Jurkat, Clone E6-1 (cell line): ENCODE measurements around the gene EMX1.
A peak's percentile ranks its signal among the peaks of the same experiment; 100 is the strongest.

Source experiments
- DNase-seq: peaks from one replicate; pipeline ENCODE4 v3.0.0-alpha.2; 2011; ENCODE audit warnings: low read depth, low spot score
- H3K4me3 ChIP-seq: 2 replicates; pipeline ENCODE4 v1.5.1; 2011; ENCODE audit warnings: mild to moderate bottlenecking, low read length, control low read depth, moderate library complexity

EMX1 gene

DNA sequence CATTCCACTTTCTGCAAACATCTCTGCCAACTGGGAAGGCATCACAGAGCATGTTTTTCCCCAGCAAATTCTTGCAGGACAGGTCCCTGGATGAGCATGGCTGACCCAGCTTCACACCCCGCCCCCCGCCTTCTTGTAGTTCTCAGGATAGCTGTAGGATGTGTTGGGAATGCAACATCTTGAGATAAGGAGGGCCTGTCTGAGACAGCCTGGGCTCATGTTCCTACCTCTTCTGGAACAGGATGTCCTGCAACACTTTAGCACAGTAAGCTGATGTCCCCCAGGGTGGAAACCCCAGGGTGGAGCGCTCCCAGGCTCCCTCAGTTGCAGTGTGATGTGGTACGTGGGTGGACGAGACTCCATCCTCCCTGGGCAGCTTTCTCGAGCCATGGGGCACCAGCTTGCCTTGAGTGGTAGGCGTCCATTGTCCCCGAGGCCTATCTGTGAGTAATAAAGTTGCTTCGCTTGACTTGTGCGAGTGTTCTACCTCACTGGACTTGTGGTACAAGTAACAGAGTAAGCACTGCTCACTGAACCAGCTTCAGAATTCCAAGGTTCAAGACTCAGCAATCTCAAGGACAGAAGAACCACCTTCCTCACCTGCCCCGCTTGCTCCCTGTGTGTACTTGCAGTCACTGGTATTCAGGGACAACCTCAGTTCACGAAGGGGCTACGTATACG is 48.6 kb downstream of the EMX1 start:
- H3K4me3 ChIP-seq = no peak overlapping the region

GRCh38 chr2:72968286-72968685 is 51.0 kb downstream of the EMX1 start:
- H3K4me3 ChIP-seq = no peak overlapping the region
- DNase-seq = no peak

More for the DNA sequence above, 48.6 kb downstream of the EMX1 start:
- DNase-seq = no peak

GRCh38 chr2:72969706-72970105 is 52.4 kb downstream of the EMX1 start:
- no peak overlapping the region for H3K4me3 ChIP-seq
- DNase-seq = no peak

GRCh38 chr2:72971036-72971435 is 53.7 kb downstream of the EMX1 start:
- no peak for DNase-seq
- no peak overlapping the region for H3K4me3 ChIP-seq

- no peak for DNase-seq
- H3K4me3 ChIP-seq = no peak overlapping the region
Measured at GRCh38 chr2:72972352-72973136, 55.2 kb downstream of the EMX1 start.

GRCh38 chr2:72973137-72973535 is 55.8 kb downstream of the EMX1 start:
- DNase-seq = no peak
- no peak overlapping the region for H3K4me3 ChIP-seq

- peak; percentile 51 for DNase-seq
- no peak overlapping the region for H3K4me3 ChIP-seq
Measured at GRCh38 chr2:72973566-72974435, 56.5 kb downstream of the EMX1 start.

- no peak overlapping the region for H3K4me3 ChIP-seq
- DNase-seq = no peak
Measured at GRCh38 chr2:72974436-72974754, 57.1 kb downstream of the EMX1 start.

- no peak overlapping the region for H3K4me3 ChIP-seq
- no peak for DNase-seq
Measured at GRCh38 chr2:72975017-72975416, 57.7 kb downstream of the EMX1 start.

DNA sequence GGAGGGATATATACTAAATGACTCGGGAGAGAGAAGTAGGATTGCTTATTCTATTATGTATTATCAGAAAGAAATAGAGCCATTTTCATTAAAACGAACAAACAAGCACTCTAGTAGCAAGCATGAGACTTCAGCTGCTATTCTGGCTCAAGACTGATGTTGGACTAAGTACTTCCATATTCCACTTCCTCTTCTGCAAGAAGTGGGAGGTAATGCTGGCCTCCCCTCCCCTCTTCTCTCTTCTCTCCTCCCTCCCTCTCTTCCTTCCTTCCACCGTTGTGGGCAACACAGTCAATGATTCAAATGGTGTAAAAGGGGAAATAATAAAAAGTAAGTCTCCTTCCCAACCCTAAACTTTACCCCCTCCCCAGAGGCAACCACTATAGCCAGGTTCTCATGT is 62.6 kb downstream of the EMX1 start:
- no peak for DNase-seq
- no peak overlapping the region for H3K4me3 ChIP-seq

DNA sequence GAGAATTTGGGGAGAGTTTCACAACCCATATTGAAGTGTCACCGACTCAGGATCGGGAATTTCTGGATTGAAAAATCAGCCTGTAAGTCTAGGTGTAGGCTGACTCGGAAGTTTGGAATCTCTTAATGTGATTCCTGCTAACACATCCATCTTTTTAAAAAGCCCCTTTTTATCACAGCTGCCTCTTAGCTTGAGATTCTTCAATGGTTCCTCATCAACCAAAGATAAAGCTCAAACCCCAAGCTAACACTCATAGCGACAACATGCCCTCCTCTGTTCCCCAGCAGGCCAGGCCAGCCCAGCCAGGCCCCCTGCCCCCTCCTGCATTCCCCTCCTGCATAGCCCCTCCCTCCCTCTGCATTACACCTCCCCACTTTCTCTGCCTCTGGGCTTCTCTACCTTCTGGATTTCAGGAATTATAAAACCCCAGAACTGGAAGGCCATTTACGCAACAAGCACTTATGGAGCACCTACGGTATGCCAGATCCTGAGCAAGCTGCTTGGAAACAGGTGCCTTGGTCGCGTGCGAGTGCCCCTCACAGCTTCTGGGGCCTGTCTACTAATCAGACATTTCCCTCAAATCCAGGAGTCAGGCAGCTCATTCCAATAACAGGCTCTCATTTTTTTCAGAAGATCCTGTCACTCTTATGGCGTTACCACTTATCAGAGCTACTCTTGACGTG is 63.4 kb downstream of the EMX1 start:
- DNase-seq = no peak
- no peak overlapping the region for H3K4me3 ChIP-seq

DNA sequence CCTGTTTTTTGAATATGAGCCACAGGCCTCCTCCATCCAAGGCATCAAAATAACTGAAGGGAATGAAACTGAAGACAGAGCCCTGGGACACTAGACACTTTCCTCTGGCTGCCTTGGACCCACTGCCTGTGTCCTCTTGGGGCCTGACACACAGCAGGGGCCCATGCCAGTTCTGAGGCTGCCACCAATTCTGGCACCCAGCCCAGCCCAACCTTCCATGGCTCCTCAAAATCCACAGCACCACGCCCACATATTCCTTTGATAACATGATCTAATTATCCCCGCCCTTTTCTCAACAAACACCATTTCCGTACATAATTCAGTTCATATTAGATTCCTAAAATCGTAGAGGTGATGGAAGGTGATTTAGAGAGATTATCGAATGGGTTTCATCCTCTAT is 64.2 kb downstream of the EMX1 start:
- no peak for DNase-seq
- H3K4me3 ChIP-seq = no peak overlapping the region

DNA sequence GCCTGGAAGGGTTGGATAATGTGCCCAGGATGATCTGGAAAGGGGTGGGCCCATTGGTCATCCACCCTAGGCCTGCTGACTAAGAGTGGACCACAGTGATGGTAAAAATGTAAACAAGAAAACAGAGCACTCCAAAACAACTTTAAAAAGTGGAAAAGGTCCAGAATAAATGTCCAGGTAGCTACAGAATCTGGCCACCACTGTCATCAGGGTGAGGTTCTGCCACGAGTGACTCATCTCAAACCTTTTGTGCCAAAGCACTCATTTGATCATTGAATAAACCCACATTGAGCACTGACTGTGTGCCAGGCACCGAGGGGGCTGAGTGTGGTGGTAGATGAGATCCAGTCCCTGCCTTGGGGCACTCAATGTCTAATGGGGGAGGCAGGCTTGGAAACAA is 64.9 kb downstream of the EMX1 start:
- no peak overlapping the region for H3K4me3 ChIP-seq
- DNase-seq = no peak

DNA sequence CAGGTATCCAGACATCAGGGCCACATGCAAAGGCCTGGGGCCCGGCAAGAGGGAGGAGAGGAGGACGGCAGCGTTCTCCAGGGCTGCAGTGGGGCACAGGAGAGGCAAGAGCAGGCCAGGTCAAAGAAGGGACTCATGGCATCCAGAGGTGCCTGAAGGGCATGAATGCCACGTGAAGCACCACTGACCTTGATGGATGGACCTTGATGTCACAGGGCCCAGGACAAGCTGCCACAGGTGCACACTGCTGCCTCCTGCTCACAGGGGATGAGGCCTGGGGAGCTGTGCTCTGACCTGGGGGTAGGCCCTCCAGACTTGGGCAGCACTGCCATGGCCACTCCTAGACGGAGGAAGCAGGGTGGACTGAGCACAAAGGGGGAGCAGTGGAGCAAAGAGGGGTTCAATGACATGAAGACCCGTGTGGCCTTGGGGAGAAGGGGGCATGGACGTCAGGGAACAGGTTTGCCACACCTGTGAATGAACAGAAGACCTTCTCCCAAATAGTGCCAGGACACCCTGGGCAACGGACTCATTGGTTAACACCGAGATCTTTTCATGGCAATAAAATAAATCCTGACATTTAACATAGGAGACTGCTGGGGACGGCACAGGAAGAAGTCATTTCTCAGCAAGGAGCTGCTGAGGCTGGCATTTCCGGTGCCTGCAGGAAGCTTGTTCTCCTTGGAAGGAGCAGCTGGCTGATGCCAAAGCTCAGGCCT is 65.6 kb downstream of the EMX1 start:
- H3K4me3 ChIP-seq = no peak overlapping the region
- DNase-seq = no peak

GRCh38 chr2:72983500-72984161 is 66.3 kb downstream of the EMX1 start:
- H3K4me3 ChIP-seq = no peak overlapping the region
- DNase-seq = no peak

DNA sequence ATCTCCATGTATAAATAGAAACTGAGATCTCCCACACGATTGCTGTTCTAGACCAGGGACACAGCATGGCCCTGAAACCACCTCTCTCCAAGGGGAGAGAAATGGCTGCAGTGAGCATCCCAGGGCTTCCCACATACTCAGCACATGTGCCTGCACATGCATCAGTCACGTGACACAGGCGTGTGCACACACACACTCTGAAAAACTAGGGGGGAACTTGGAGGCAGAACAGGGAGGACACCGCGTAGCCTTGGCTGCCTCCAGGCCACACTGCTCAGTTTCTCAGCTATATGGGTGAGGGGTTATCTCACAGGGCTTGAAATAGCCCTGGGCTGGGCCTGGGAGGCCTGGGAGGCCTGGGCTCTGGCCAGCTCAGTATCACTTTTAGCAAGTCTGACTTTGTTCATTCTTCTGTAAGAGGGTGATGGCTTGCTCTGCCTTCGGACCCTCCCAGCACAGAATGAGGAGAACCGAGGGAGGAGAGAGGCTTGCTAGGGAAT is 66.9 kb downstream of the EMX1 start:
- DNase-seq = no peak
- no peak overlapping the region for H3K4me3 ChIP-seq
